Measurements from ENCODE around the gene FNDC5.
A peak's percentile ranks its signal among the peaks of the same experiment; 100 is the strongest.

Gene FNDC5

GRCh38 chr1:32883338-32884031 lies 12.8 kb upstream of the FNDC5 start:
- DNase-seq, result no peak

DNA sequence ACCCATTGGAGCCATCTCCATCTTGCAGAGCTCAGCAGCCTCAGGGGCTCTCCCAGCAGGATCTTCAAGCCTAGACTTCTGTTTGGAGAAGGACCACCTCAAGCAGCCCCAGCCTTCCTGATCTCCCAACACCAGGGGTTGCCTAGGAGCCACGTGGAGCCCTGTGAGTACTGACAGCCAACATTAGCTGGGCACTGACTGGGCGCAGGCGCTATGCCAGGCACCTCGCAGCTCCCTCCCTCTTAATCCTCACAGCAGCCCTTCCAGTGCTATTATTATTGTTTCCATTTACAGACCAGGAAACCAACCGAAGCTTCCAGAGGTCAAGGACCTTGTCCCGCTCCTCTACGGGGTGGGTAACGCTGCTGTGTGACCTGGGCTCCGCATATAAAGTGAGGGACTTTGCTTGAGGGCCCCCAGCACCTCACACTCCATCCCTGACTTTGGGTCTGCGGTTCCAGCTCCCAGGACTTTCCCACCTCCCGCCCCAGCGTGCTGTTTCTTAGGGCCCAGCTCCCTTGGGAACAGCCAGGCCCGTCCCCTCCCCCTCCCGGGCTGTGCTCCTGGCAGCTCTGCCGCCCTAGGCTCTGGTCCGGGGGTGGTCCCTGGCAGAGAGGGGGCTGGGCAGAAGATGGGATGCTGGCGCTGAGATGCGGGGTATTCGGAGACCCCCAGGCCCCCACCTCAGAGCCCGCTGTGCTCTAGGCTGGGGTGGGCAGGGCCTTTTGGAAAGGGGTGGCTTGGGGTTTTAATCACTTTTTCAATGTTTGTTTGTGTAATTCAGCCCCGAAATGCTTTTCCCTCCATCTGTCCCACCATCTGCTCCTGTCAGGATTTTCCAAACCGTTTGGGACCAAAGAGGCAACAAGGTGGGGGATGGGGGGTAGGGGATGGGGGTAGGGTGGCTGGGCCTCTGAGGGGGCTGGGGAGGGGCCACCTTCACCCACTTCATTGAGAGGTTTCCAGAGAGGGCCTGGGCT lies 11.4 kb upstream of the FNDC5 start:
- no peak for DNase-seq

GRCh38 chr1:32881291-32881690 lies 10.6 kb upstream of the FNDC5 start:
- no peak for DNase-seq

DNA sequence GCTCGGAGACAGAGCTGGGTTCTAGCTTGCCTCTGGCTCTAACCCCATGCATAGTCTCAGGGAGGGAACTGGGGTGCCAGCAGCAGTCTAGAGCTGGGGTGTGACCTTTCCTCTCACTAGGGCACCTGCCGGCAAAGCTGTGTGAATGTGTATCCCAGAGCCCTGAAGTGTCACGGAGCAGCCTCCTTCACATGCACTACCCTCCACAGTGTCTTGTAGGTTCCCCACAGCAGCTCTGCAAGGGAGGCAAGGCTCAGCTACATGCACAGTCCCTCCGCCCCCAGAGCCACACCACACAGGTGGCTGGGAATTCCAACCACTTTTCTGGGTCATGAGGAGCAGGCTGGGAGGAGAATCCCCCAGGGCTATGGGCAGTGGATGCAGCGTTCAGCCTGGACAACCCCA lies 7.9 kb upstream of the FNDC5 start:
- DNase-seq, result no peak

DNA sequence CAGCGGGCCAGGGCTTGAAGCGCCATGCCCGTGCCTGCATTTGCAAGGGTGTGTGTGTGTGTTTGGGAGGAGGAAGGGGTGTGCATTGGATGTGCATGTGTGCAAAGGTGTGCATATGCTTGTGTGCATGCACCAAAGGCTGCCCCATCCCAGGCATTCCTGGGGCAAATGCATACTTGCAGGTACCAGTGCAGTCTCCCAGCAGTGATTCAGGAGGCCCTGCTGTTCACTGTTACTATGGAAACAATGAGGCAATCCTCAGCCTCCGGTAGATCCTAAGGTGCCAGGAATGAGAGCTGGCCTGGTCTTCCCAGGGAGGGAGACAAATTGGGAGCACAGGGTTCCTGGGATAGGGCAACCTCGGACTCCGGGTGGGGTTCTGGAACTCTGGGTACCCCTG lies 7.5 kb upstream of the FNDC5 start:
- no peak for DNase-seq

- no peak for DNase-seq
Measured at GRCh38 chr1:32877211-32878110, 6.7 kb upstream of the FNDC5 start.

DNA sequence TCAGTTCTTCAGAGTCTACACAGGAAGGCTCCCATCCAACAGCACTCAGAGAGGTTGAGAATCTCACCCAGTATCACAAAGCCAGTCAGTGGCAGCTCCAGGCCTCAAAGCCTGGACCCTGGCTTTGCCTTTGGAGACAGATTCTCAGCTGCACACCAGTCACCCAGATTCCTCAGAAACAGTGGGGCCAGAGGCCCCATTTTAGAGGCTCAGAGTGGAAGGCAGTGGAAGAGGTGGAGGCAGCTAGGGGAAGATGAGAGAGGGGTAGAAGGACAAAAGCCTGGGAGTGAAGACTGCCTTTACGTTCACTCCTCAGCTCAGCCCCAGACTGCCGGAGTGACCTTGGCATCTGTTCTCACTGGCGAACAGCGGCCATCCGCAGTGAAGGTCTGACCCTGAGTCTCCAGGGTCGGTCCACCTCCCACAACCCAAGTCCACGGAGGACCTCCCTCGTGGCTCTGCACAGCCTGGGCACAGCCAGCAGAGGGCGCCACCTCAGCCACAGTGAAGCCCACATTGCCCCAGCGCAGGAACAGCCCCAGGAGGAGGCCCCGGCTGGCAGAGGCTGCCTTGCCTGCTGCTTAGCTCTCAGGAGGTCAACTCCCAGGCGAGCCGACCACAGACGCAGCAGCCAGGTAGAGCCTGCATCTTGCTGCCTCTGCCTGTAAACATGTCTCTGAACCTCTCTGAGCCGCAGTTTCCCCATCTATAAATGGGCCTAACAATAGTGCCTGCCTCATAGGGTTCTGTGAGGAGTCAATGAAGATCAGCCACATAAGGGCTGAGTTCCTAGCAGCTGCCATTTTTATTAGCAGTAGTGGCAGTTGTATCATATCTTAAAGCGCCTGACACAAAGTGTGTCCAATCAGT lies 5.9 kb upstream of the FNDC5 start:
- peak; percentile 38 to 78 for DNase-seq

GRCh38 chr1:32874860-32875752 lies 4.4 kb upstream of the FNDC5 start:
- no peak for DNase-seq

DNA sequence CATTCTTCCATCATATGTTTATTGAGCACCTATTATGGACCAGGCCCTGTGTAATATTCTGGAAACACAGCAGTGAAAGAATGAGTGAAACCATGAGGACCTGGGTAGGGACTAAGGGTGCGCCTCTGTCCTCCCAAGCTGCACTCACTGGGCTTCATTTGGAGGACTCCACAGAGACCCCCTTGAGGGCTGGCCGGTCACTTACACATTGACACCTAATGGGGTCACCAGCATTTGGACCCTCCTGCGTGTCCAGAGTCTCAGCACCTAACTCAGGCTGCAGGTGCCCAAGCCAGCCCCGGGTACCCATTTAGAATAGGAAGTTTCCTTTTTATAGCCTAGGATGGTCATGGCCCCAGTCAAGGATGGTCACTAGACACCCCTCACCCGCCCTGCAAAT lies 2.8 kb upstream of the FNDC5 start:
- no peak for DNase-seq

- DNase-seq, result no peak
Measured at GRCh38 chr1:32872192-32872460, 1.4 kb upstream of the FNDC5 start.

GRCh38 chr1:32871364-32872191 lies 866 bp upstream of the FNDC5 start:
- no peak for DNase-seq

- no peak for DNase-seq
Measured at GRCh38 chr1:32869923-32870614, 643 bp downstream of the FNDC5 start.

DNA sequence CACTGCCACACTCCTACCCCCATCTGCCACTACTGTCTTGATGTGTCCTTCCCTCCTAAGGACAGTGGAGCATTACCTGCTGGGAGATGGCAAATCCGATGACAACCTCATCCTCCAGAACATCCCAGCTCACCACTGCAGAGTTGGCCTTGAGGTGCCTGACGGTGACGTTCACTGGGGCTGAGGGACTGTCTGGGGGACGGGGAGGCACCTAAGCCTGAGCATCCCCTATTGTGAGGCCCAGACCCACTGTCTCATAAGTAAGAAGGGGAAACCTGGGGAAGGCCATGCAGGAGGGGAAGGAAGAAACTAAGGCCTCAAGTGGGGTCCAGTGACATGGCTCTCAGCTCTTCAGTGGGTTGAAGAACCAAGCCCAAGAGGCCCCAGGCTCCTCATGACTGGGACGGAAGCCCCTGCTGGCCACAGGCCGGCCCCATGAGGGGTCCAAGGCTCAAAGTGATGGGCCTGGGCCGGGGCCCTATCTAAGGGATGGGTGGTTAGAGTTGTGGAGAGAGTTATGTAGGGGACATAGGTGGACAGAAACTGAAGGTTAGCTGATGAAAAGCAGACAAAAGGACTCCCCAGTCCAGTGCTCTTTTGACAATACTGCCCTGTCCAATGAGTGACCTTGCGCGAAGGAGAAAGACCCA lies 1.8 kb downstream of the FNDC5 start:
- DNase-seq, result no peak

DNA sequence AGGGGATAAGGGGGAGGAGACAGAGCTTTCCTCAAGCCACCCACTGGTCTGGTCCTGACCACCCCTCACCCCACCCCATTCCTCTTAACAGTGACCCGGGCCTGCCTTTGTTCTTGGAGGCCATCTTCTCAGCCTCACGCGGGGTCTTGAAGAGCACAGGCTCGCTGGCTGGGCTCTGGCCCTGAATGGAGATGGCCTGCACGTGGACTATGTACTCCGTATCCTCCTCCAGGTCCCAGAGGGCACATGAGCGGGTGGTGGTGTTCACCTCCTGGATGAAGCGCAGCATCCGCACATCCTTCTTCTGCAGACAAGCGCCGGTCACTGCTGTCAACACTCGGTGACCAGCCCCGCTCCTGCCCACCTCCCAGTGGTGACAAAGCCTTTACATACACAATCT lies 2.6 kb downstream of the FNDC5 start:
- no peak for DNase-seq

GRCh38 chr1:32867671-32868070 lies 3.0 kb downstream of the FNDC5 start:
- no peak for DNase-seq

- DNase-seq, result no peak
Measured at GRCh38 chr1:32867151-32867550, 3.6 kb downstream of the FNDC5 start.

DNA sequence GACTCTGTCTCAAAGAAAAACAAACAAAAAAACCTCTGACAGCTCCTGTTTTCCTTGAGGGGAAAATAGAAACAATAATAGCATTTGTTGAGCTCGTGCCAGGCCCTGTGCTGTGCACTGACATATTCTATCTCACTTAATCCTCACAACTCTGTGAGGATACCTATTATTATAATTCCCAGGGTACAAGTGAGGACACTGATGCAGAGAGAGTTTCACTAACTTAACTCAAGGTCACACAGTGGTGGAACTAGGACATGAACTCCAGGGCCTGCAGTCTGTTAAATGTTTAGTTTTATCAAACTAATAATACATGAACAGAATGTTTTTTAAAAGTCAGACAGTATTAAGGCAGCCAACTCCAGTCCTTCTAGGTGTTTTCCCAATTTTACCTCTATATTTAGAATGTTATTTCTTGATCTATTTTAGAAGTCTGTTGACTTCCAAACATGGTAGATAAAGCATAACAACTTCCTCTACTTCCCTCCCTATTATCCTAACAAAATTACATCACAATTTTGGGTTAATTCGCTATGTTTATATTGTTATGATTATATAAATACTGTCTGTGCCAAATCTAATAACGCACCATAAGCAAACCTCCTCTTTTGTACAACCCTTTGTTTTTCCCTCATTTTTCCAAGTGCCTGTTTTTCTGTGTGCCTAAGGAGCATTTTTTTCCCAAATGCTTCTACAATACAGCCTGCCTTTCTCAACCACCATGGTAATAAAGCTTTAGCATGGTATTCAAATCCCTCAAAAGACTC lies 4.9 kb downstream of the FNDC5 start:
- DNase-seq, result no peak

DNA sequence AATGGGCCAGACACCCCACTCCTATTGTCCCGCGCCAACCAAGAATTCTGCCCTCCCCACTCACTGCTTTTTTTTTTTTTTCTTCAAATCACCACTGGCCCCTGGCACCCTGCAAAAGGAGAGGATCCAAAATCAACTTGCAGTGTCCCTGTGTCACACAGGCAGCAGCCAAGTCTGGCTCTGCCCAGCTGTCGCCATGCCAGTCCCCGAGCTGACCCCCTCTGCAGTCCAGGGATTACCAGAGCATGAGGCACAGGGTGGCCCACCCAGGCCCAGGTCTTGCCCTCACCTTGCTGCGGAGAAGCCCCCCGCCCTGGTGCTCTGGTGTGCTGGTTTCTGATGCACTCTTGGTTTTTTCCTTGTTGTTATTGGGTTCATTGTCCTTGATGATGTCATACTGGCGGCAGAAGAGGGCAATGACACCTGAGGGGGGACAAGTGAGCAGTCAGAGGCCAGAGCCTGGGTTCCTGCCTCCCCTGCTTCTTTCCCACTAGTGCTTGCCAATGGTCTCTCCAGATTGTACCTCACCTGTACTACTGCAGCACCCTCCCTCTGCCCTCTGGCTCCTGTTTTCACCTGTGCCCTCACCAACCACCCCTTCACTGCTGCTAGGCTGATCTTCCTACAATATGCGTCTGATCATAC lies 6.2 kb downstream of the FNDC5 start:
- DNase-seq, result no peak

Measured in inflammatory macrophage treated with lipopolysaccharide for 1 hour (primary cell).